Stimulated activated CD4-positive, alpha-beta T cell treated with anti-CD3 and anti-CD28 coated beads, Interleukin-1b, Interleukin-23, amount 100 ng/mL, for 48 hours (primary cell): ENCODE measurements around the gene SP7.
A peak's percentile ranks its signal among the peaks of the same experiment; 100 is the strongest.
"Not testable (repeated sequence)": the region's sequence is repeated elsewhere in the genome, so short reads cannot be mapped to it uniquely, and the experiment has no call there.

Source experiments
- DNase-seq: peaks from one replicate; pipeline ENCODE4 v3.0.0-alpha.2; 2020

SP7 gene

GRCh38 chr12:53345486-53346188 lies 9.5 kb upstream of the SP7 start:
- no peak for DNase-seq

DNA sequence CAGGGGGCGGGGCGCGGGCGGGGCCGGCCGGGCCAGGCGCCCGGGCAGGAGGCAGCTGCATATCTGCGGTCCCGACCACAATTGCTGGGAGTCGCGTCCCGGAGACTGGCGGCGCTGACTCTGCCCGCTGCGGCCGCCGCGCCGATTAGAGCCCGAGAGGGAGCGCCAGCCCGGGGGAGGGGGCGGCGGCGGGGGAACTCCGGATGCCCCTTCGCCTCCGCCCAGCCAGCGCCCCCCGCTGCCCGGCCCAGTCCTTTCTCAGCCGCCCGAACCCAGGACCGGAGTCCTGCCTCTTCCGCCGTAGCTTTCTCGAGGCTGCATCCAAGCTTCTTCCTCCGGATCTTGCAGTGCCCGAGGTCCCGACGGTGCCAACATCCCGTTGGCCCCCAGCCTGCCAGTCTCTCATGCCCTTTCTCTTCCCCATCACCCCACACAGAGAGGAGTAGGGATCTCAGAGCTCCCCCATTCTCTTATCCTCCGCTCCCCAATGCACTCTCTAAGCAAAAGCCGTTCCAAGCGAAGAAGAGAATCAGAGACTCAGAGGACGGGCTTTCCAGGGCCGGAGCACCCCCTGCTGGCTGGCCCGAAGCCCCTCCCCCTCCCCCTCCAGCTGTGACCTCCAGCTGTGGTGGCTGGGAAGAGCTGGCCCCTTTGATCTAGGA lies 8.8 kb upstream of the SP7 start:
- DNase-seq = peak; percentile 69

DNA sequence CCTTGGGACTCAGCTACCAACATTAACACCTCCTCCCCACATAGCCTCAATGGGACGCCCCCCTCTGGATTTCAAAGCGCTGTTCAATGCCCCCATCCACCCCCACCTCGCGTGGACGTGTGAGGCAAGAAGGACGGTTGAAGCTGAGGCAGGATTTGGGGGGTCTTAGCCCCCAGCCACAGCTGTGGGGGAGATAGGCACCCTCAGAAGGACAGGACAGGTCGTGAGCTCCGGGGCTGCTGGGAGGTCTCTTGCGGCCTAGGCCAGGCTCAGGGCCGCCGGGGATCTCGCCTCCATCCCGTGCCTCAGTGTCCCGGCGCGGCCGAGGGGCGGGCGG lies 8.3 kb upstream of the SP7 start:
- DNase-seq = no peak

DNA sequence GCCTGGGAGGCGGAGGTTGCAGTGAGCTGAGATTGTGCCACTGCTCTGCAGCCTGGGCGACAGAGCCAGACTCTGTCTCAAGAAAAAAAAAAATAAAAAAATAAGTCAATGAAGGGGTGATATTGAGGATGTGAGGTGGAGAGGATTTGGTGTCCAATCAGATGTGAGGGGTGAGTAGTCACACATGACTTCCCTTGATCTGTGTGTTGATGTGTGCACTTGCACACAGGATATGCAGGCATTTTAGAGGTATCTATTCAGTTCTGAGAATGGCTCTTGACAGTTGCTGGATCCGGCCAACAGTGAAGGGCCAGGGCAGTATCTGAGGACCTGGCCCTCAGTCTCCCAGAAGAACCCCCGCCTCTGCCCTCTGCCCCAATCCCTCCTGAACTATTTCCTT lies 7.8 kb upstream of the SP7 start:
- DNase-seq = no peak

- DNase-seq = no peak
Measured at GRCh38 chr12:53343449-53343848, 7.3 kb upstream of the SP7 start.

DNA sequence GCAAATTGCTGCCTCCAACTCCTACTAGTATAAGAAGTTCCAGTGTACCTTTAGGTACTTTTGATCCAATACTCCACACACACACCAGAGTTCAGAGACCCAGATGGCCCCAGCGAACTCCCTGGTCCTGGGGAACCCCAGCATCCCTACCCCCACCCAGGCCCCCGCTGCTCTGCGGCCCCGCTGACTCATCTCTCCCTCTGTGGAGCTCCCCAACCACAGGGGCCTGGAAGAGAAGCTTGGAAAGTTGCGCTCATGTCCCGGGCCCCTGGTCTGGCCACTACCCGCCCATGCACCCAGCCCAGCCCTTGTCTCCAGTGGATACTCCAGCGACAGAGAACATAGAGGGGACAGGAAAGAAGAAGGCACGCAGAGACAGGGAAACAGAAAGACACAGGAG lies 4.2 kb upstream of the SP7 start:
- DNase-seq = no peak

- DNase-seq = no peak
Measured at GRCh38 chr12:53338916-53339315, 2.8 kb upstream of the SP7 start.

- no peak for DNase-seq
Measured at GRCh38 chr12:53338017-53338416, 1.9 kb upstream of the SP7 start.

GRCh38 chr12:53334822-53335221 lies 1.3 kb downstream of the SP7 start:
- no peak for DNase-seq

DNA sequence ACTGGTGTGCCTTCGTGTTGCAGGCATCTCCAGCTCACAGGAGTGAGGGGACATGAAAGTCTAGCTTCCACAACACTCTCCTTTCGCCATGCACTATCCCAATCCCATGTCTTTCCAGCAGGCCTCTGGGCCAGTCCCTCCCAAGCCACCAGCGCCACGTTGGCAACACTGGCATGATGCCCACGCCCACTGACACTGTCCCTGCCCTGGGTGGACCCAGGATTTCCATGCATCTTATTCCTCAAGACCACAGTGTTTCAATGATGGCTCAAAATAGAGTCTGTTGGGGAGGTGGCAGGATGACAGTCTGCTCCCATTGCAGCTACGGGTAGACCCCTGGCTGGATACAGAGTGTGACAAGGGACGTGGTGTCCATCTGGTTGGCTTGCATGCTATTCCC lies 2.3 kb downstream of the SP7 start:
- DNase-seq = no peak

GRCh38 chr12:53333289-53333688 lies 2.9 kb downstream of the SP7 start:
- no peak for DNase-seq

- no peak for DNase-seq
Measured at GRCh38 chr12:53332744-53333143, 3.4 kb downstream of the SP7 start.

DNA sequence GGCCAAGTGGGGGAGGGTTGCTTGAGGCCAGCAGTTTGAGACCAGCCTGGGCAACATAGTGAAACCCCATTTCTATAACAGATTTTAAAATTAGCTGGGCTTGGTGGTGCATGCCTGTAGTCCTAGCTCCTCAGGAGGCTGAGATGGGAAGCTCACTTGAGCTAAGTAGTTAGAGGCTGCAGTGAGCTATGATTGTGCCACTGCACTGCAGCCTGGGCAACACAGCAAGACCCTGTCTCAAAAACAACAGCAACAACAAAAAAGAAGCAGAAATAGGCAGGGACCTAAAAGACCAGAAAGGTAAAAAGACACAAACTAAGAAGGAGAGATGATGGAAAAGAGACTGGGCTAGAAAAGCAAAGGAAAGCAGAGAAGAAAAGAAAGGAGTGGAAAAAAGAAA lies 3.8 kb downstream of the SP7 start:
- not testable (repeated sequence) for DNase-seq

DNA sequence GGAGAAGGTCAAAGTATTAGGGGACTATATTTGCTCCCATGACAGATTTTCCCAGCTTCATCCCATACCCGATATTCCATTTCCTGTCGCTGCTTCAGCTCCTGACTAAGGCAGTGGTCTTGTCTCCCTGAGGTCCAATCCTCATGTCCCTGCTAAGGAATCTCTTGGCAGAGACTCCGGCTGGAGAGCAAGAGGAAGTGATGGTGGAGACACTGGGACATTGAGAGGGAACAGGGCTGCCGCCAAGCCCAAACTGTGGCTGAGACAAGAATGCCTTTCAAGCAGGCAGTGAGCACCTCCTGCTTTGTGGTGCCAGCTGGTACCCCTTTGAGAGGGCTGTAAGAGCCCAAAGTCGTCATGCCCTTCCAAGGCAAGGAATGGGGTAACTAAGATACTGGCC lies 5.5 kb downstream of the SP7 start:
- no peak for DNase-seq

GRCh38 chr12:53328043-53328435 lies 8.1 kb downstream of the SP7 start:
- DNase-seq = no peak

GRCh38 chr12:53327435-53328042 lies 8.6 kb downstream of the SP7 start:
- no peak for DNase-seq

GRCh38 chr12:53326460-53327185 lies 9.5 kb downstream of the SP7 start:
- DNase-seq = no peak

DNA sequence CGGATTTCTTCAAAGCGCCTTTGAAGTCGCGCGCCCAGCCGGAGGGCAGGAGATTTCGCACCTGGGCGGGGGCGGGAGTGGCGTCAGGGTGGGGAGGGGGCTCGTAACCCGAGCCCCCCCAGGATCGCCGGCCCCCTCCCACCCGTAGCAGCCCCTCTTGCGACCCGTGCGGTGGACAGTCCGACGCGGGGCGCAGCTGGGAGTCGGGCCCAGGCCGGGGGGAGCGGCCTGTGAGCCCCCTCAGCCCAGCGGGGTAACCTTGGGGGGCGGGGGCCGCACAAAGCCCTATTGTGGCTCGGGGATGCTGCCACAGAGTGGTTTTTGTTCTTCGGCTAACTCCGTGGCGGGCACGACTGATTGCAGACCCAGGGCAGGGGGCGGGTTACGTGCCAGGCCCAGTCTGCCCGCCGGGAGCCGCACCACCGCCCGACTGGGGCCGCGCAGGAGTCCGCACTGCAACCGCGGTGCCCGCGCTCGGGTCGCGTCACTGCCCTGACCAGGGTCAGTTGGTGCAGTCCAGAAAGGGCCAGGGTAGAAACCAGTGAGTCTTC lies 10.6 kb downstream of the SP7 start:
- peak; percentile 31 for DNase-seq

DNA sequence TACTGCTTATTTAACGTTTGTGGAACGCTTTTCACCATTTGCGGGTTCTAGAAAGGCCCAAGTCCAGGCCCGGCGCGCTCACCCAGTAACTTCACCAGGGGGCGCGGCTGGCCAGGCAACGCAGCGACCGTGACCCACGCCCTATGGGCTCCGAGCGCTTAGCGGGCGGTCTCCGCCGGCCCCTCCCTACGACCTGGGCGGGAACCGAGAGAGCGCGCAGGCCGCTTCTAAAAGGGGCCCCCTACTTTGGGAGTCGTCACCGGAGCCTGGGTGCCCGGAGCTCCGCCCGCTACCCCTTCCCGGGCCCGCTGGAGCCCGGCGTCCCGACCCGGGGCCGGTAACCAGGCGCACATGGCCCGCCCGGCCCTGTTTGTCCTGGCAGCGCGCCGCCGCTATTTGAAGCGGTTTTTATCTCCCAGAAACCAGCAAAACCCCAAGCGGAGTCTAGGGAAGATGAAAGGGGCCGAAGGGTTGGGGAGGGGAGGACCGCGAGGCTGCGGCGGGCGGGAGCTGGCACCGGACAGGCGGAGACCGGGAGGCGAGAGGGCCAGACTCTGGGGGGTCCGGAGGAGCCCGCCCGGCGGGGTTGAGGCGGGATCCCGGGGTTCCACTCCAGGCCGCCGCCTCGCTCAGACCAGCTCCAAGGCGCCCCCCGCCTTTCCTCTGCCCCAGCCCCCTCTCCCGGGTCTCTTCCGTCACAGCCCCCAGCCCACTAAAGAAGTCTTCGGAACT lies 11.2 kb downstream of the SP7 start:
- DNase-seq = peak; percentile 90

- peak; percentile 65 for DNase-seq
Measured at GRCh38 chr12:53324113-53324778, 11.9 kb downstream of the SP7 start.

DNA sequence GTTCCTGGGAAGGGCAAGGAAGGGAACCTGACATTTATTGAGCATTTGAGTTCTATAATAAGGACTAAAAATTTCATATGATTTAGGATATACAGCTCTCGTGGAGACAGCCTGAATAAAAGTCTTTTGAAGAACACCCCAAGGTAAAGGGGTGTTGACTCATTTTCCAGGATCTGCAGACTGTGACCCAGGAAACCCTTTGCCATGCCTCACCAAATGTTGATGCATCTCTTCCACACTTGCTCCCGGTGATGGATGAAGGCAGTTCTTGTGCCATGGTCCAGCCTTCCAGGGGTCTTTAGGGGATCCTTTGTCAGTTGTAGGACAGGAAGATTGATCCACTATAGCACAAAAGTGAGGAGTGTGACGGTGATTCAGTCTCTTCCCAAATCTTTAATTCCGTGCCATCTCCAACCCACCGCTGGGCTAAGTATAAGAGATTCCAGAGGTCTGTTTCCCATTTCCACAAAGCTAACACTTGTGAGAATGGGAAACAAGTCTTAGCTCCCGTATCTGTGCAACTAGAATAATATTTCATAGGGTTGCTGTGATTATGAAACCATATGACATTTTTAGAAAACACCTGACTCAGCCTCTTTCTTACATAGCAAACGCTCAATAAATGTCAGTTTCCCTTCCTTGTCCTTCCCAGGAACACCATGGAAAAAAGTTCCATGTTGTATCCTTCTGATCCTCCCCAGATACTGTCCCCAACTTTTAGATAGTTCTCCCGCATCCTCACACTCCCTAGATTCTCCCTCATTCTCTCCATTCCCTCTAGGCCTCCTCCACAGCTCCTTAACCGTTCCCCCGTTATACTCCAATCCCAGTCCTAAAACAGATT lies 15.6 kb downstream of the SP7 start:
- no peak for DNase-seq
